Hematopoietic multipotent progenitor cell treated with erythropoietin and hydrocortisone succinate and interleukin-3 and kit ligand, for 17 days (in vitro differentiated cells): ENCODE data around the gene TMPRSS5.
"Not testable (repeated sequence)": the region's sequence is repeated elsewhere in the genome, so short reads cannot be mapped to it uniquely, and the experiment has no call there.

Source experiments
- DNase-seq: peaks from one replicate; pipeline ENCODE4 v3.0.0-alpha.2; 2015; ENCODE audit warnings: low spot score

Gene TMPRSS5

GRCh38 chr11:113697111-113697510 lies 9.0 kb downstream of the TMPRSS5 start:
- DNase-seq = no peak

- no peak for DNase-seq
Measured at GRCh38 chr11:113695207-113695606, 10.9 kb downstream of the TMPRSS5 start.

- DNase-seq = no peak
Measured at GRCh38 chr11:113694390-113694789, 11.7 kb downstream of the TMPRSS5 start.

GRCh38 chr11:113693030-113693429 lies 13.1 kb downstream of the TMPRSS5 start:
- DNase-seq = no peak

- peak; percentile 86 for DNase-seq
Measured at GRCh38 chr11:113690619-113691569, 15.2 kb downstream of the TMPRSS5 start.

GRCh38 chr11:113689768-113690618 lies 16.1 kb downstream of the TMPRSS5 start:
- DNase-seq = peak; percentile 61

GRCh38 chr11:113685654-113686359 lies 20.3 kb downstream of the TMPRSS5 start:
- DNase-seq = no peak

- no peak for DNase-seq
Measured at GRCh38 chr11:113684496-113684895, 21.6 kb downstream of the TMPRSS5 start.

GRCh38 chr11:113683481-113684046 lies 22.5 kb downstream of the TMPRSS5 start:
- no peak for DNase-seq

- DNase-seq = peak; percentile 27
Measured at GRCh38 chr11:113681711-113682413, 24.2 kb downstream of the TMPRSS5 start.

GRCh38 chr11:113681282-113681681 lies 24.8 kb downstream of the TMPRSS5 start:
- DNase-seq = peak; percentile 85

- DNase-seq = no peak
Measured at GRCh38 chr11:113677685-113678084, 28.4 kb downstream of the TMPRSS5 start.

- no peak for DNase-seq
Measured at GRCh38 chr11:113675565-113675964, 30.5 kb downstream of the TMPRSS5 start.

- no peak for DNase-seq
Measured at GRCh38 chr11:113675003-113675561, 31.0 kb downstream of the TMPRSS5 start.

- DNase-seq = no peak
Measured at GRCh38 chr11:113674397-113674685, 31.8 kb downstream of the TMPRSS5 start.

- DNase-seq = no peak
Measured at GRCh38 chr11:113673550-113674396, 32.3 kb downstream of the TMPRSS5 start.

- DNase-seq = not testable (repeated sequence)
Measured at GRCh38 chr11:113671914-113672313, 34.2 kb downstream of the TMPRSS5 start.

GRCh38 chr11:113670831-113671215 lies 35.3 kb downstream of the TMPRSS5 start:
- no peak for DNase-seq

GRCh38 chr11:113670149-113670830 lies 35.8 kb downstream of the TMPRSS5 start:
- DNase-seq = no peak

GRCh38 chr11:113668255-113668654 lies 37.9 kb downstream of the TMPRSS5 start:
- DNase-seq = no peak
